Measurements from ENCODE around the gene TMEM42. TPM values are rescaled to one million over a fixed set of nuclear protein-coding genes. Genes with fewer than 3 reads are reported as not detected.

Gene TMEM42
- total RNA-seq, 1 experiment from 2014 or later: 12.7 TPM

- BruUV-seq (replicated peaks): no TSS peak
- ChIA-PET POLR2A (no interaction called here), CTCF (no interaction called here)
- ATAC-seq: no peak
- H3K4me1 ChIP-seq (ENCODE audit: control insufficient read depth, insufficient read depth, low read length): no peaks in the 10 kb centered on the region; the same call in 1 of the 2 replicates
- H3K27ac ChIP-seq (ENCODE audit: low read length): no peak within 1 kb of the TSS
- no peaks in the 10 kb centered on the region for H3K36me3 ChIP-seq (ENCODE audit: control insufficient read depth, insufficient read depth, low read length)
- in situ Hi-C loops (cut with HindIII; ENCODE audit: low pct_unique_long_range_greater_than_20kb, low sequenced_read_pairs) (no loop called here), intact Hi-C loops (cut with micrococcal nuclease; ENCODE audit: unreplicated experiment) (no loop called here)
- H3K9me3 ChIP-seq (ENCODE audit: control insufficient read depth, insufficient read depth, low read depth, low read length): no peaks in the 10 kb centered on the region
- no peaks in the 10 kb centered on the region for H3K27me3 ChIP-seq (ENCODE audit: control insufficient read depth, insufficient read depth, low read length)
- TF ChIP-seq SIN3A (IDR thresholded peaks at IDR 0.05; ENCODE audit: borderline replicate concordance, insufficient read depth, low read depth, low read length) (no peak), TCF7L2 (IDR thresholded peaks at IDR 0.05; ENCODE audit: low read depth, low read length) (no peak), POLR2AphosphoS5 (IDR thresholded peaks at IDR 0.05; ENCODE audit: low read depth, low read length) (no peak), CTCF (IDR thresholded peaks at IDR 0.05) (no peak), REST (IDR thresholded peaks at IDR 0.05; ENCODE audit: insufficient read depth in 1 of 2, low read depth in 2 of 2, low read length in 1 of 2) (no peak)
- no peak for DNase-seq (ENCODE audit: low read depth, low spot score)
- H3K4me3 ChIP-seq (ENCODE audit: low read depth in 2 of 2, low read length in 2 of 2): no peak within 1 kb of the TSS
Observed at GRCh38 chr3:44874308-44874707, 12.6 kb downstream of the TMEM42 start, which contains the start of gene TGM4. TSS of gene TGM4 (plus strand) at chr3:44874608. CDS start at chr3:44874679, 71 bp downstream.

- intact Hi-C loops (cut with micrococcal nuclease; ENCODE audit: unreplicated experiment): no loop called here
- BruUV-seq (replicated peaks): no TSS peak
- Histone ChIP-seq H3K27ac (ENCODE audit: low read length) (no peak overlapping the region), H3K36me3 (ENCODE audit: control insufficient read depth, insufficient read depth, low read length) (no peaks in the 10 kb centered on the region), H3K4me1 (ENCODE audit: control insufficient read depth, insufficient read depth, low read length) (no peaks in the 10 kb centered on the region), H3K9me3 (ENCODE audit: control insufficient read depth, insufficient read depth, low read depth, low read length) (no peaks in the 10 kb centered on the region), H3K27me3 (ENCODE audit: control insufficient read depth, insufficient read depth, low read length) (no peaks in the 10 kb centered on the region), H3K4me3 (ENCODE audit: low read depth in 2 of 2, low read length in 2 of 2) (no peak overlapping the region)
- no peak for ATAC-seq
- DNase-seq (ENCODE audit: low read depth, low spot score): no peak
- CTCF ChIA-PET: no interaction called here
- in situ Hi-C loops (cut with HindIII; ENCODE audit: low pct_unique_long_range_greater_than_20kb, low sequenced_read_pairs): no loop called here
- no peak for TF ChIP-seq REST (IDR thresholded peaks at IDR 0.05; ENCODE audit: insufficient read depth in 1 of 2, low read depth in 2 of 2, low read length in 1 of 2)
- no peak for TF ChIP-seq CTCF (IDR thresholded peaks at IDR 0.05)
- TF ChIP-seq TCF7L2 (IDR thresholded peaks at IDR 0.05; ENCODE audit: low read depth, low read length): no peak
- no peak for TF ChIP-seq SIN3A (IDR thresholded peaks at IDR 0.05; ENCODE audit: borderline replicate concordance, insufficient read depth, low read depth, low read length)
- TF ChIP-seq POLR2AphosphoS5 (IDR thresholded peaks at IDR 0.05; ENCODE audit: low read depth, low read length): no peak
- POLR2A ChIA-PET: no interaction called here
Observed at GRCh38 chr3:44875596-44875995, 13.9 kb downstream of the TMEM42 start.
